Inferior parietal cortex (tissue), 1 donor: ENCODE data around the gene EYA2.
"Not testable (repeated sequence)": the region's sequence is repeated elsewhere in the genome, so short reads cannot be mapped to it uniquely, and the experiment has no call there.

Experiments used
- DNase-seq: peaks from one replicate; pipeline ENCODE4 v3.0.0-alpha.2; 2016; ENCODE audit errors: extremely low spot score

Gene EYA2

GRCh38 chr20:46894971-46895905 is 595 bp downstream of the EYA2 start:
- DNase-seq: no peak

- DNase-seq: no peak
Observed at GRCh38 chr20:46895906-46896242, 1.2 kb downstream of the EYA2 start.

- DNase-seq: no peak
Observed at GRCh38 chr20:46897328-46897880, 2.8 kb downstream of the EYA2 start.

- no peak for DNase-seq
Observed at GRCh38 chr20:46898423-46898822, 3.8 kb downstream of the EYA2 start.

GRCh38 chr20:46899621-46900020 is 5.0 kb downstream of the EYA2 start:
- no peak for DNase-seq

- no peak for DNase-seq
Observed at GRCh38 chr20:46900086-46900485, 5.4 kb downstream of the EYA2 start.

- no peak for DNase-seq
Observed at GRCh38 chr20:46900826-46901225, 6.2 kb downstream of the EYA2 start.

- no peak for DNase-seq
Observed at GRCh38 chr20:46901638-46902037, 7.0 kb downstream of the EYA2 start.

GRCh38 chr20:46903256-46903655 is 8.6 kb downstream of the EYA2 start:
- DNase-seq: no peak

GRCh38 chr20:46903937-46904336 is 9.3 kb downstream of the EYA2 start:
- no peak for DNase-seq

- DNase-seq: no peak
Observed at GRCh38 chr20:46905364-46906125, 10.9 kb downstream of the EYA2 start.

- no peak for DNase-seq
Observed at GRCh38 chr20:46913329-46914044, 18.8 kb downstream of the EYA2 start.

- DNase-seq: no peak
Observed at GRCh38 chr20:46914789-46915379, 20.2 kb downstream of the EYA2 start.

GRCh38 chr20:46915575-46916257 is 21.1 kb downstream of the EYA2 start:
- DNase-seq: no peak

- no peak for DNase-seq
Observed at GRCh38 chr20:46916258-46916603, 21.6 kb downstream of the EYA2 start.

- no peak for DNase-seq
Observed at GRCh38 chr20:46917155-46917554, 22.5 kb downstream of the EYA2 start.

GRCh38 chr20:46920114-46920513 is 25.5 kb downstream of the EYA2 start:
- no peak for DNase-seq

GRCh38 chr20:46922841-46923240 is 28.2 kb downstream of the EYA2 start:
- DNase-seq: not testable (repeated sequence)

GRCh38 chr20:46923550-46923949 is 28.9 kb downstream of the EYA2 start:
- DNase-seq: no peak

GRCh38 chr20:46928580-46929132 is 34.0 kb downstream of the EYA2 start:
- peak; percentile 29 for DNase-seq

- no peak for DNase-seq
Observed at GRCh38 chr20:46929902-46930301, 35.3 kb downstream of the EYA2 start.
